GM18870 (cell line): ENCODE measurements around the gene BBOF1.

Source experiments
- ATAC-seq: cut with Tn5 transposase; IDR thresholded peaks from one replicate; pipeline ENCODE4 v1.9.1; 2021; ENCODE audit warnings: moderate library complexity; ENCODE audit not compliant: unreplicated experiment

Gene BBOF1

GRCh38 chr14:74022346-74022745 lies 3.2 kb downstream of the BBOF1 start:
- ATAC-seq: no peak

DNA sequence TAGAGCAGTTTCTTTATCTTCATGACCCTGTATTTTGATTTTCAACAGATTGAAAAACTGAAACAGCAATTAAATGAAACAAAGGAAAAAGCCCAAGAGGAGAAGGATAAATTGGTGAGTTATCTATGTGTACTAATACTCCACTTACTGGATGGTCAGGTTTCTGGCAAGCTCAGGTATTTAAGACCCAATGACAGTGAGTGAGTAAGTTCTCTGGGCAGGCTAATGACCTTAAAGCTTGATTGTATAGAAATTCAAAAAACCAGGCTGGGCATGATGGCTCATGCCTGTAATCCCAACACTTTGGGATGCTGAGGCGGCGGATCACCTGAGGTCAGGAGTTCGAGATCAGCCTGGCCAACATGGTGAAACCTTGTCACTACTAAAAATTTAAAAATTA lies 10.0 kb downstream of the BBOF1 start:
- ATAC-seq: no peak

- ATAC-seq: no peak
These were observed 15.4 kb downstream of the BBOF1 start for GRCh38 chr14:74034572-74034971.

GRCh38 chr14:74035556-74035955 lies 16.4 kb downstream of the BBOF1 start:
- ATAC-seq: no peak

- ATAC-seq: no peak
These were observed 19.1 kb downstream of the BBOF1 start for GRCh38 chr14:74038020-74038859.

DNA sequence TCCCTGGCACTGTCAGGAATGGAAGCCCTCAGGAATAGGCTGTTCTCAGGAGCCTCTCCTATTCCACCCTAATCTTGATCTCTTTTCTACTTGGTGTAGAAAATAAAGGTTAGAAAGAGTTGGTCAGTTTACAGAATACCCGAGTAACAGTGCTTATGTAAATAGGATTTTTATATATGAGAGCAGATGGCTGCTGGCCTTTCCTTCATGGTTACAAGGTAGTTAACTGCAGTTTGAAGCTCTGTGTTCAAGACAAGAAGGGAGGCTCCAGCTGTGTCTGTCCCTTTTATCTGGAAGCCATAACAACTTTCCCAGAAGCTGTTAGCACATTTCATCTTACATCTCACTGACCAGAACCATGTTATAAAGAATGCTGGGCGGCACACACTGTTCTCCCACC lies 23.1 kb downstream of the BBOF1 start:
- no peak for ATAC-seq

GRCh38 chr14:74045522-74045921 lies 26.4 kb downstream of the BBOF1 start:
- no peak for ATAC-seq

DNA sequence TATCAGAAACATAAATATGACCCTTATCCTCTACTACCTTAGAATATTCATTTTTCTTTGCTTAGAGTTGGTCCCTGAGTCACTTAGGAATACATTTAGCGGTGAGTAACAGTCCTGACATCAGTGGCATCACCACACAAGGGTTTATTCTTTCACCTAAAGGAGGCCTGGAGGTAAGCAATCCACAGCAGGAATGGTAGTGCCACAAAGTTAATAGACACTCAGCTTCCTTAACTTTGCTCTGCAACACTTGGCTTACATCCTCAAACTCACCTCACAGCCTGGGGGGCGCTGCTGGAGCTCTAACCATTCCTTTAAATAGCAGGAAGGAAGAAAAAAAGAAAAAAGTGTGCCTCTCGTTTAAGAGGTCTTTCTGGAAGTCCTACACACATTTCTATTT lies 29.1 kb downstream of the BBOF1 start:
- ATAC-seq: no peak

GRCh38 chr14:74049876-74050495 lies 30.8 kb downstream of the BBOF1 start:
- ATAC-seq: no peak

DNA sequence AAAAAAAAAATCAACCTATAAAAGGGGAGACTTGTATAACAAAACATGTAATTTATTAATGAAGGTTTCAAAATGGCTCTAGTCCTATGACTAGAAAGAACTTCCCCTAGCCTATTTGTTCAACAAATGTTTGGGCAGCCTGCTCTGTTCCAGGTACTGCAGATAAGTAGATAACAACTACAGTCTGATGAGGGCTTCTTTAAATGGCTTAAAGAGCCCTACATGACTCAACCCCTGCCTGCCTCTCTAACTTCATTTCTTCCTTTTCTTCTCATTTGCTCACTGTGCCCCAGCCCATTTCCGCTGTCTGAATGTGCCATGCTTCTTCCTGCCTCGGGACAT lies 43.6 kb downstream of the BBOF1 start:
- no peak for ATAC-seq

GRCh38 chr14:74064426-74064825 lies 45.3 kb downstream of the BBOF1 start:
- ATAC-seq: no peak

GRCh38 chr14:74064883-74065282 lies 45.7 kb downstream of the BBOF1 start:
- ATAC-seq: no peak

DNA sequence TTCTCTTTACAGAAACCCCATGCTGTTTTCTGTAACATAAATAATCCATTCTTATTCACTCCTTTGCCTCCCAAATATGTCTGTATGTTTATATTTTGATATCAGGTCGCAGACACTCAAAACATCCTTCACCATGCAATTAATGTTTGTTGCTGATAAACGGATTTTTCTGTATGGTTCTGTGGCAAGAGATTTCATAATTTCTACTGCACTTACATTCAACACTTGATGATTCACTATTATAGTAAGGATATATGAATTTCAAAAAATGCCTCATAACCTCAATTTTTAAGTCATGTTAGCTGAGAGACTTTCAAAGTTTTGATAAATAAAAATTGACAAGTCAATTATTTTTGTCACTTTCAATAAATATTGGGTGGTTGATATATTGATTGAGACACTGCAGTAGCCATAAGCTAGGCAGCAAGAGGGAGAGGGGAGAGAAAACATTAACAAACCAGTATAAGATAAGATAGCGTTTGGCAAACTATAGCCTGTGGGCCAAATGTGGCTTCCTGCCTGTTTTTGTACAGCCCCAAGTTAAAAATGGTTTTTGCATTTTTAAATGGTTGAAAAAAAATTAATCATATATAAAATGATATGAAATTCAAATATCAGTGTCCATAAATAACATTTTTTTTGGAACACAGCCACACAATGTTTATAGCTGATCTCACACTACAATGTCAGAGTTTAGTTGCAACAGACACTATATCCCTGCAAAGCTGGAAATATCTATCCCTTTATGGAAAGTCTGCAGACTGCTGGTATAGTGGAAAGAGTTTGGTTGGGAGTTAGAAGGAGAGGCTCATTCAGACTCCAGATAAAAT lies 46.8 kb downstream of the BBOF1 start:
- no peak for ATAC-seq

GRCh38 chr14:74077401-74077800 lies 58.3 kb downstream of the BBOF1 start:
- ATAC-seq: no peak

- no peak for ATAC-seq
These were observed 61.8 kb downstream of the BBOF1 start for GRCh38 chr14:74080820-74081460.

- no peak for ATAC-seq
These were observed 62.3 kb downstream of the BBOF1 start for GRCh38 chr14:74081491-74081890.

GRCh38 chr14:74083161-74083560 lies 64.0 kb downstream of the BBOF1 start:
- ATAC-seq: no peak

GRCh38 chr14:74083784-74084276 lies 64.7 kb downstream of the BBOF1 start:
- peak; percentile 6 for ATAC-seq

DNA sequence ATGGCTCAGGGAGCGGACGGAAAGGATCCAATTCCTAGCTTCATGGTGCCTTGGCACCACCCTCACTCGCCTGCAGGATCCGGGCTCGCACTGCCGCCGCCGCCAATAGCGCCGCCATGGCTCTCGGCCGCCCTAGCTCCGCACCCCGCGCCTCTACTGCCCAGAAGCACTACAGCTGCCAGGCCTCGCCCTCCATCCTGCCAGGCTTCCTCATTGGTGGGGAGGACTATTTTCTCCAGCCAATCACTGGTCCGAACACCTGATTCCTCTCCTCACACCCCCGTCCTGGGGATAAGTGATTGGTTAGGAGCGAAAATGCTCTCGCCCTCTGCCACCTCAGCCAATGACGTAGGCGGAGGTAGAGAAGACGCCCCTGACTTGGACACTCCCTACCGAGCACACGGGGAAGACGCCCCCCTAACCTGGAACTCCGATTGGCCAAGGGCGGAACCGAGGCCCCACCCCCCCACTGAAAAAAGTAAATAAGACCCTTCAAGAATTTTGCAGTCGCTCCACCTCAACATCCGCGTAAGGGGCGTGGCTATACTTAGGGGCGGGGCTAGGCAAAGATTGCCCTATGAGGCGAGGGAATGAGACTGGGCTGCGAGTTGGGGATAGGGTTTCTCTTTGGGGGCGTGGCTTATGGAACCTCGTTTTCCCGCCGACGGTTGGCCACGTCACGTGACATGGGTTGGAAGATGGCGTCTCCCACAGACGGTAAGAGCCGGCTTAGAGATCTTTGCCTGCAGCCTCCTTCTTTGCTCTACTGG lies 65.3 kb downstream of the BBOF1 start, which contains the start of the genes ALDH6A1 and LIN52:
Gene ALDH6A1, minus strand, starts transcription at position 177 of the 770 bp plus-strand sequence. Its CDS starts 59 bp downstream, at position 118.
Gene LIN52, plus strand, starts transcription at position 680 of the 770 bp plus-strand sequence. Its CDS starts 19 bp downstream, at position 699.
- peak; percentile 82 for ATAC-seq

DNA sequence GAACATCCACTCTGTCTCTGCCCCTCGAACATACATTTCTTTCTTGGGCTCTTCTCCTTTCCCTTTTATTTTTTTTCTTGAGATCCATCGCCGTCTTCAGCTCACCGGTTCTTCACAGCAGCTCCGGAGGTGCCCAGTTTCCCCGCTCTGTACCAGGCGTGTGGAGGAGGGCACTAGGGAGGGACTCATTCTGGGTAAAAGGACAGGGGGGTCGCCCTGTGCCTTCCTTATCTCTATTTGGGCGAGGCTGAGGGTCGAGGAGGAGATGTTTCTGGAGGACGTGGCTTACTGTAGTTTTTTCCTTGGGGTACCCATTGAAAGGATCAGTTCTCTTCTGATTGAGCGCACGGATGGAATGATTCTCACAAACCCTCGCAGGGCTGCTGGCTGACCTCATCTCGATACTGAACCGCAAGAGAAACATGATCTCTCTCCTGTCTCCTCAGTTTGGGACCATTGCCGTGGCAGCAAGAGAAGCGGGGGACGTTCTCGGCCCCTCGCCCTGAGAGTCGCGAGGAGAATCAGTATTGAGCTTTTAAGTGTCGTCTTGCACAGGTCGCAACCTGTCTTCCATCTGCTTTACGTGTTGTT lies 66.0 kb downstream of the BBOF1 start:
- ATAC-seq: peak; percentile 11
